ENCODE results near the gene TRIM16.
"Not testable (repeated sequence)": the region's sequence is repeated elsewhere in the genome, so short reads cannot be mapped to it uniquely, and the experiment has no call there.

The TRIM16 gene

DNA sequence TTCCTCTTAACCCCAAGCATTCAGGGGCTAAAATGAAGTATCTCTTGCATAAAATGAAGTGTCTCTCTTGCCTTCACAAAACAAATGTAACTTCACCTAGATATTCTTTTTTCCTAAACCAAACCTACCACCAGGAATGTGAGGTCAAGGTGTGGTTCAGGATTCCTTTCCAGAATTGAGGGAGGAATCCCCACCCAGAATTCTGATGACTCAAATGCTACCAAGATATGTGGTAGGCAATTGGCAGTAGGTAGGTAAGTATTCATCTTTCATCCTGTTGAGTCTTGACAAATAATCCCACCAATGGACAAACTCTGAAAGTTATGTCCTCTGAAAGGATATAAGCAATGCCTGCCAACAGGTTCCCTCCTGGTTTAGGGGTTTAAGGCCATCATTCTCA is 26.2 kb downstream of the TRIM16 start:
- no peak for DNase-seq

DNA sequence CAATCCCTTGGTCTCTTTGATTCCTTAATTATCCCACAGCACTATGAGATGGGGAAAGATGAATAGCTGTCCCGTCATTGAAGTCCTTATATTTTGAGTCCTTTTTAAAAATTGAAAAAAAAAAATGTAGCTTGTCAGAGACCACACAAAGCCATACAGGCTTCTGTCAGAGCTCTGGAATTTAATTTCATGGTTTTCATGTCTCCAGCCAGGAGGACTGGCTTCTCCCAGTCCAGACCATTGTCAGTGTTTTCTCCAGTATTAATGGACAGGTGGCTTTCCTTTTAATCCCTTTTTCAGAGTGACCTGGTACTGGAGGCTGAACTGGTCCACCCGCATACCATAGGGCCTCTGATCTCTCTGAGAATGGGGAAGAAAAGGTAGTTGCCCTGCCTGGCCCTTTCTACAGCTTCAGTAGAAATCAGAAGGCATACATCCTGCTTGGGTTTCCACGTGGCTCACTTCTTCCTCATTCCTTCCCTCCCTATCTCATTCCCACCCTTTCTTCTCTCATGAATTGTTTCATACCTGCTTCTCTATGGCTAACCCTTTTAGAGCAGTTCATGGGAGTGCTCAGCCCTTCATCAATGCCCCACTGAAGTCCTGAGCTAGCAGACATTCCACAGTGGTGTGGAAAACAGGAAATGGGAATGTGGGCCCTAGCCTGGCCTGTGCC is 29.1 kb downstream of the TRIM16 start:
- DNase-seq, result no peak

- DNase-seq, result not testable (repeated sequence)
Measured at GRCh38 chr17:15654401-15654800, 29.7 kb downstream of the TRIM16 start.

DNA sequence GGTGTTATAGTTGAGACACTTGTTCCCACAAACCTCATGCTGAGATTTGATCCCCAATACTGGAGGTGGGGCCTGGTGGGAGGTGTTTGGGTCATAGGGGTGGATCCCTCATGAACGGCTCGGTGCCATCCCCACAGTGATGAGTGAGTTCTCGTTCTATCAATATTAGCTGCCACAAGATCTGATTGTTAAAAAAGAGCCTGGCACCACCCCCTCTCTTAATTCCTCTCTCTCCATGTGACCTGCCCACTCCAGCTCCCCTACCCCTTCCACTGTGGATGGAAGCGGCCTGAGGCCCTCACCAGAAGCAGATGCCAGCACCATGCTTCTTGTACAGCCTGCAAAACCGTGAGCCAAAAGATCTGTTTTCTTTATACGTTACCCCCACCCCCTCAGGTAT is 31.2 kb downstream of the TRIM16 start:
- DNase-seq, result no peak

DNA sequence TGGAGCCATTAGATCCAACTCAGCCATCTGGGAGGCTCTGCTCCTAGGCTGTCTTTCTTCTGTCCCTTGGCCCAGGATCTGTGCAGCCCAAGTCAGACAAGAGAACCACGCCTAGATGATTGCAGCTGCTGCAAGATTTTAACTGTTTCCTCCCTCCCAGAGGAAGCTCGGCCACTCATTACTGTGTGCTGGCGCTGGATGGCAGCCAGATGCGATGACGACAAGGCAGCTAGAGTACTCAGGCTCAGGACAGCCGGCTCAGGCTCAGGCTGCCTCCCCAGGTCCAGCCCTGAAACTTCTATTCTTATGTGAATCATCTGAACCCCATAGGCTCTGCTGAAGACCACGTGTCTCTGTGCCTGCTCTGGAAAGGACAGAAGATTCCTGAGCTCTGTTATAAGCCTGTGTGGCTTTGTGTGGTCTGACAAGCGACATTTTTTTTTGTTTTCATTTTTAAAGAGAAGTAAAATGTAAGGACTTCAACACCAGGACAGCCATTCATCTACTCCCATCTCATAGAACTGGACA is 32.5 kb downstream of the TRIM16 start:
- peak; percentile 74 for DNase-seq

GRCh38 chr17:15650741-15651582 is 33.1 kb downstream of the TRIM16 start:
- no peak for DNase-seq

- no peak for DNase-seq
Measured at GRCh38 chr17:15649861-15650421, 34.2 kb downstream of the TRIM16 start.

DNA sequence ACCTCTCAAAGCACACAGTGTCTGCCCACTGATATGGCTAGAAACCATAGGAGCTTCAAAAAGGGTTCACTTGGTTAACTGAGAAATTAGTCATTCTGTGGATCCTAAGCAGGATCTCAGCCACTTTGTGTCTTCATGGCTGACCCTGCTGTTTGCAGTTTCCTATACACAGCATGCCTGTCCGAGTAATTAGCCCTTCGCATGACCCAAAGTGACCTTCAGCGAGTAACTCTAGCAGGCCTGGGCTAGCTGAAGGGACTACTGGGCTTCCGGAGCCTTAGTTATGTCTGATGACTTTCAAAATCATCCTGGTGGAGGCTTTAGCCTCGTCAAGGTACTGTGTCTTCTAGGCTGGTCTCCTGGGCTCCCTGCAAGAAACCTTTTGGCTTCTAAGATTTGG is 35.7 kb downstream of the TRIM16 start:
- DNase-seq, result no peak

DNA sequence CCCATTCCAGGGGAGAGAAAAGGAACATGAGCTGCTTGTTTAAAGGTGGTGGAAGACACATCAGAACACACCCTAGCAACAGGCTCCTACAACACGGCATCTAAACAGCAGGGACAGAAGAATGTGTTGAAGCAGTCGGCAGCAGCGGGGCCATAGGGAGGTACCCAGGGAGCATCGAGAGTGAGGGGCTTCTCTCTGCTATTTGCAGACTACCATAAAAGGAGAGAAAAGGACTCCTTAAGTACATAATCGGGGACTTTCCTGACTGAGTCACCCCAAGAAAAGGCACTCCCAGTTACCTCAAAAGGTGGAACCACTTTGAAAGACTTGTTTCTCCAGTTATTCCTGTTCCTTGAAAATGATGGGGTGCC is 38.2 kb downstream of the TRIM16 start:
- DNase-seq, result not testable (repeated sequence)

DNA sequence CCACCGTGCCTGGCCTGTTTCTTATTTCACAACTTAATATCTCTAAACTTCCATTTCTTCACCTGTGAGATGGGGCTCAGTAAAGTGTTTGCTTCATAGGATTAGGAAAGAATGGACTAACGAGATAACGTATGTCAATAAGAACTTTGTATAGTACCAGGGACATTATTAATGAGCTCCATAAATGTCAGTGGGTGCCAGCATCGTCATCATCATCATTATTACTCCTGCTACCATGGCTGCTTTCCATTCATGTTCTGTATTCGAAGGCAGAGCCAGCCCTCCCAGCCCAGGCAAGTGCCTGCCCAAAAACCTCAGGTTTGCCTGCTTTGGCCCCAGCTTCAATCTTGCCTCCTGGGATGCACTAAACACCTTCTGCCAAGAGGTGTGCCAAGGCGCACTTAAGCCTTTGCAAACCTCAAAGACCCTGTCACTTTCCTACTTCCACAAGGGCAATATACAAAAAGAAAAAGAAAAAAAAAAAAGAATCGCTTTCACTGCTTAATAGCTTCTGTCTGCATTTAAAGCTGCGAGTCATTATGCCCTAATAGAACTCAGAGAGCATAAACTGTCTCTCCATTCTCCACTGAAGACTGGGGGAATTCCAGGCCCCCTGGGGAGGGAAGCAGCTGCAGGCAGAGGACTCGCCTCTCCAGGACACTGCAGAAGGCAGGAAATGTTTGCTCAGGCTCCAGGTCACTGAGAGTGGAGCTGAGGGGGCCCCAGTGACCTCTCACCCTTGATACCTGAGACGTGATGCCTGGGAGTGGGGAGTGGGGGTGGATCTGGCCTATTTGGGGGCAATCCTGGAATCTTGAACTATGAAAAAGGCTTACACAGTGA is 38.8 kb downstream of the TRIM16 start:
- DNase-seq, result not testable (repeated sequence)

- DNase-seq, result not testable (repeated sequence)
Measured at GRCh38 chr17:15642505-15643251, 41.4 kb downstream of the TRIM16 start.

DNA sequence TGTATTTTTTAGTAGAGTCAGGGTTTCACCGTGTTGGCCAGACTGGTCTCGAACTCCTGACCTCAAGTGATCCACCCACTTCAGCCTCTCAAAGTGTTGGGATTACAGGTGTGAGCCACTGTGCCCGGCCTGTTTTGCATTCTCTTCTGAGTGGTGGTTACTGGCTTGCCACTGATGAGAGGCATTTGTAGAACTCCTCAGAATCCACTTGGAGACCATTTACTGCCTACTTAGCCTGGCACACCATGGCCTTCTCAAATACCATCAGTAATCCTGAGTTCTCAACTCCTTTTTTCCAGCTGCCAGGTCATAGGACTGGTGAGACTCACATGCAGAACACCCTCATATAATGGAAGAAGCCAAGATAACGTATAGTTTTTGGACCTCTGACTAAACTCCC is 42.1 kb downstream of the TRIM16 start:
- DNase-seq, result not testable (repeated sequence)

DNA sequence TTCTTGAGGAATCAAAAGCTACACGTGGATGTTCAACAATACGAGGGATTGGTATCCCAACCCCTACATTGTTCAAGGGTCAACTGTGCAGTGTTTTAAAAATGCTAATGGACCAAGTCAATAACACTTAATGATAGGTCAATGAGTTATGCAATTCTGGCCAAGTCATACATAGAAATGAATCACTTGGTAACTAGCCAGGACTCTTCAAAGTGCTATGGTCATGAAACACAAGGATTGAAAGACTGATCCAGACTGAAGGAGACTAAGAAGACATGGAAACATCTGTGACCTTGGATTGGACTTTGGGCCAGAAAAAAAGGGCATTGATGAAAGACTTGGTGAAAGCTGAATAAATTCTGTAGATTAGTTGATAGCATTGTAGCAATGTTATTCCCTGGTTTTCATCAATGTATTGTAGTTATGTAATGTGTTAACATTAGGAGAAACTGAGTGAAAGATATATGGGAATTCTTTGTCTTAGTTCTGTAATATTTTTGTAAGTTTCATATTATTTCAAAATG is 53.1 kb downstream of the TRIM16 start:
- DNase-seq, result not testable (repeated sequence)

- not testable (repeated sequence) for DNase-seq
Measured at GRCh38 chr17:15629991-15630390, 54.1 kb downstream of the TRIM16 start.

- DNase-seq, result not testable (repeated sequence)
Measured at GRCh38 chr17:15623661-15624209, 60.4 kb downstream of the TRIM16 start.

DNA sequence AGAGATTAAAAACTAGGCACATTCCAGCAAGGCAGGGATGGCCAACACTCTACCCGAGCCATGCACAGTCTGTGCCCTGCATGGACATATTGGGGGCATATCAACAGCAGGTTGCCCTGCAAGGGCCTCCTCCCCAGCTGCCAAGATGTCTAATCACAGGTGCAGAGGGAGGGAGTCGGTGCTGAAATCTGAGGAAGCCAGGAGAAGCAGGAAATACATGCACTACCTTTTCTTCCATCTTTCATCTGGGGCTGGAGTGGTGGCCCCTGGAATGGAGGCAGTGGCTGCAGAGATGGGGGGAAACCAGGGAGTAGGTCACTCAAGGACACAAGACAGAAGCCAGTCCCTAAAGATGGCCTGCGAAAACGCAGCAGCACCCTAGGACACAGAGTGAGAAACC is 60.9 kb downstream of the TRIM16 start:
- DNase-seq, result not testable (repeated sequence)

DNA sequence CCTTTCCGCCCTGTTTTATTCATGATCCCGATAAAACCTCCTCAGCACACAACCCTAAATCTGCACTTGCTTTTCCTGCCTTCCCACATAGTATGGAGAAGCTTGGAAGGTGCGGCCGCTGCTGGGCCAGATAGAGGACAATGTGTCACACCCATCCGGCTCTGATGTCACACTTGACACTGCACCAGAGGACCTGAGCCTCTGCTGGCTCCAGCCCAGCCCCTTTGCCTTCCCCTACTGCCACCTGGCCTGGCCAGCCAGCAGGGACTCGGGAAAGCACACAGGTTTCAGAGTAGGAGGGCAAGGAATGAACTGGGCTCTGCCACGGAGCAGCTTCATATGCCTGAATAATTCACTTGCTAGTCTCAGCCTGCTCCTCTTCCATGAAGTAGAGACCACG is 62.0 kb downstream of the TRIM16 start:
- DNase-seq, result not testable (repeated sequence)

- DNase-seq, result not testable (repeated sequence)
Measured at GRCh38 chr17:15619331-15620058, 64.6 kb downstream of the TRIM16 start, which contains the start of gene FBXW10B. Gene FBXW10B (minus strand): TSS chr17:15619704. CDS start chr17:15619512, 192 bp downstream.

GRCh38 chr17:15616828-15617227 is 67.3 kb downstream of the TRIM16 start:
- not testable (repeated sequence) for DNase-seq

GRCh38 chr17:15615850-15616249 is 68.3 kb downstream of the TRIM16 start:
- not testable (repeated sequence) for DNase-seq

All from SIG-M5 (cell line).